Activated CD4-positive, CD25-positive, alpha-beta regulatory T cell treated with anti-CD3 and anti-CD28 coated beads, Interleukin-2, amount 50 U/mL, for 16 hours (primary cell): Measurements from ENCODE around the gene SCFD2.
"Not testable (repeated sequence)": the region's sequence is repeated elsewhere in the genome, so short reads cannot be mapped to it uniquely, and the experiment has no call there.

ENCODE experiments used
- DNase-seq: peaks from one replicate; pipeline ENCODE4 v3.0.0-alpha.2; 2020; ENCODE audit warnings: low read depth, low spot score

Gene SCFD2

DNA sequence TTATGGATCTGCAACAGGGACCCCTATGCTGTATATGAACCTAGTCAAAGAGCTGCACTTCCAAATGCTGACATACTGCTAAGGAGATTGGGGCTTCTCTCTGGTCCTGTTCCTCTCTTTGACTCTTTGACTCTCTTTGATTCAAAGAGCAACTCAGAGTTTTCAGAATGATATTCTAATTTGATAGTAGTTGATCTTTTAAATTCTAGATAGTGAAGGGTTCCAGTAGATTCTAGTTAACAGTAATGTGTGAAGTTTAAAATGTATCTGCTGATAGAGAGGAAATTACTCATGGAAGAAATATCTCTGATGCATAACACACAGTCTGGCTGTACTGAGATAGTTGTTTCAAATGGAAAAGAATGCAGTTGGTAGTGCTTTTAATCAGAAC is 264.7 kb downstream of the SCFD2 start:
- no peak for DNase-seq

DNA sequence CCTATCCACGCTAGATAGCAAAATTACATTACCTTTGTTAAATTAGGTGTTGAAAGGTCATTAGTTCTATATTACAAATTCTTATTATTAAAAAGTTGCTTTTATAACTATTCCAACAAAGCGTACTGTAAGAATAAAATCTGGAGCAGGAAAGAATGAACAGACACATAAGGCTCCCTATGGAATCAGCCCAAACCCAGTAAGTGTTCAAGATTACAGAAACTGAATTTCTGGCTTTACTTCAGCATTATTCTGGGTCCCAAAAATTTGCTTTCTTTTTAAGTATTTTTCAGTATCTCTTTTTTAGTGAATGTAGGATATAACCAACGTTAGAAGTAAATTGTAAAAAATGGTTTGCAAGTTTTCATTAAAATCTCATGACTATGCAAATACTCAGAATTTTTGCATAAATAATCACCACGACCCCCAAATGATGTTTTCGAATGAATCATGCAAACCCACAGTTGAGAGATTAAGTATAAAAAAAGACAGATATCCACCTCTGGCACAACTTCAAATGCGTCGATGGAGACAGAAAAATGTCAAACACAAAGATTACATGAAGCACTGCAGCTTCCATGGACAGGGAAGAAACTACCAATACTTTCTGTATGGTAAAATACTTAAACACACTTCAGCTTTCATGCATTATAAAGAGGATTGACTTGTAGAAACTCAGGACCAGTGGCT is 265.2 kb downstream of the SCFD2 start:
- no peak for DNase-seq

DNA sequence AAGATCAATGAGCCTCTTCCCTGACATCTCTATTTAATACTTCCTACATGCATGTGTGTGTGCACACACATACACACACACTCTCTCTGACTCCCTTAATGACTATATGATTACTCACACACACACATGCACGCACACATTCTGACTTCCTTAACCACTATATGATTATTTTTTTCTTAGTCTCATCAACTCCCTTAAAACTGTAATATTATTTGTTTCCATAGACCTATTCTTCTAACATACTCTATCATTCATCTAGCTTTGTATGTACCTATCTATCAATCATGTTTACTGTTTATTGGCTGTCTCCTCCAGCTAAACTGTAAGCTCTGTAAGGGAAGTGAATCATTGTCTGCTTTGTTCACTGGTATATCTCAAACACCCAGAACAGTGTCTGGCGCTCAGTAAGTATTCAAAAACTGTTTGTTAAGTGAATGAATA is 267.2 kb downstream of the SCFD2 start:
- DNase-seq = no peak

DNA sequence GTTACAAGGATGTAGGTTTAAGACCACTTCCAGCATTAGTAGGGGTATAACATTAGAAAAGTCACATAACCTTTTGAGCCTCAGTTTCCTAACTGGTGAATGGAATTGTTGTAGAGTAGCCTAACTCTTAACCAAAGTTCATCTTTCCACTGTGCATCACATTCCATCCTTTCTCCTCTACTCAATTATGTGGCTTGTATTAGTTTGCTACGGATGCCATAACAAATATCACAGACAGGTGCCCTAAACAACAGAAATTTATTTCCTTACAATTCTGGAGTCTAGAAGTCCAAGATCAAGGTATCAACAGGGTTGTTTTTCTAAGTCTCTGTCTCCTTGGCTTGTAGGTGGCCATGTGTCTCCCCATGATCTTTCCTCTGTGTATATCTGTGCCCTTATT is 271.8 kb downstream of the SCFD2 start:
- no peak for DNase-seq

DNA sequence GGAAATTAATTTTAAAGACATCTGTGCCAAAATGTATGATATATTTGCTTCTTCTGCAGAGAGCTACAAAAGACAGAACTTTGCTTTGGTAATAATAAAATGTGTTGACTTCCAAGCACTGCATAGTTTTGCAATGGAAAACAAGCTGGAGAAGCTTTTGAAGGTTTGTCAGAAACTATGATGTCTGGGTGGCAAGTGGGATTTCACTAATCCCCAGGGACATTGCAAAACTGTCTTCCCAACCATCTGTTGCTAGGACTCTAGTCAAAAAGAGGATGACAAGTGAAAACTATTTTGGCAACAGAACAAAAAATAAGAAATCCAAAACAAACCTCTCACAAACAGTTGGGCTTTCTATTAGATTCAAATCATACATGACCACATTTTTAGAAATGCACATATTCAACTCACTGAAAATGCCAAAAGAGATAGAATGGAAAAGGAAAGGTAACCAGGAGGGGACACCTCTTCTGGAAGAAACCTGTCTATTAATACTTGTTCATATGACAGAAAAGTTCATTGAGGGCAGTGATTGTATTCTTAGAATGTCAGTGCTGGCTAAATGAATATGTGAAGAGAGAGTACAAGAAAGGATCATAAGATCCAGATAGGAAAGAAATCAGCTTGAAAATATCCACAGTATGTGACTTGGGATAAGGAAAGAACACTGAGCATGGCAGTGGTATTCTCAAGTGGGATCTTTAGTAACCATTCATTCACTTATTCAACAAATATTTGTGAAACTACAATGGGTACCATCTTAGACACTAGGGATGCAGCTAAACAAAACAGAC is 275.7 kb downstream of the SCFD2 start:
- no peak for DNase-seq

DNA sequence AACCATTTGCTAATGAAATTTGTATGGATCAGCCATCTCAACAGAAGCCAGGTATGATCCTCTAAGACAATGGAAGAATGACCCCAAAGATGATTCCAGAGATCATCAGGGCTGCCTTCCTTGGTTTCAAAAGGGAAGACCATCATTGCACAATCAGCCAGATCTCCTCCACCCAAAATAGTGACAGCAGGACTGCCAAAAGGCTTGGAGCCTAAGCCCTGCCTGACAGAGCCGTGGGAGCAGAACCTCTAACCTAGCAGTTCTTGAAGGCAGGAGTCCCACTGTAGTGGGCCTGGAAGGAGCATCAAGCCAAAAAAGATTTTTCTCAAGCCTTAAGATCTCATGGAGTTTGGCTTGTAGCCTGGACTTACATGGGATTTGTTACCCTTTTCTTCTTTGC is 277.7 kb downstream of the SCFD2 start:
- DNase-seq = no peak

DNA sequence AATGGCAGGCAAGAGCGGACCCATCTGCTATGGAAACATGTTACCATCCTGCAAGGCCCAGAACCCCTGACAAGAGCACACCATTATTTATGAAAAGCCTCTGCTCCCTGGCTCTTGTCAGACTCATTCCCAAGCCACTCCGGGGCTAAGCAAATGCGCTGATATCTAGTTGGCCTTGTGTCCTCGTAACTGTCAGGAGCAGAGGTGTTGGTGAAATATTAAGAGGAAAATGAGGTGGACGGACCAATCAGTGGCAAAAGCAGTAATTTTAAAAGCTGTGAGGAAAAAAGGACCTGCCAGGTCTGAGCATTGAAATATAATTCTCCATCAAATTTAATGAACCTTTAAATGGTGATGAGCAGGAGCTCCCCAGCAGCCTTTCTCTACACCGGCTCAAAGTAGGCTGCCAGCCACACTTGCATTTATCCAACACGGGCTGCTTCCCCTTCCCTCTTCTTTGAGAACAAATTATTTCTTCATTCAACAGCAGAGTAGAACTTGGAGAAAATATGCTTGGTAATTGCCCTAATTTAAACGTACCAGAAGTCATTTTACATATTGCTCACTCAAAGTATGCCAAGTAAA is 289.4 kb downstream of the SCFD2 start:
- no peak for DNase-seq

DNA sequence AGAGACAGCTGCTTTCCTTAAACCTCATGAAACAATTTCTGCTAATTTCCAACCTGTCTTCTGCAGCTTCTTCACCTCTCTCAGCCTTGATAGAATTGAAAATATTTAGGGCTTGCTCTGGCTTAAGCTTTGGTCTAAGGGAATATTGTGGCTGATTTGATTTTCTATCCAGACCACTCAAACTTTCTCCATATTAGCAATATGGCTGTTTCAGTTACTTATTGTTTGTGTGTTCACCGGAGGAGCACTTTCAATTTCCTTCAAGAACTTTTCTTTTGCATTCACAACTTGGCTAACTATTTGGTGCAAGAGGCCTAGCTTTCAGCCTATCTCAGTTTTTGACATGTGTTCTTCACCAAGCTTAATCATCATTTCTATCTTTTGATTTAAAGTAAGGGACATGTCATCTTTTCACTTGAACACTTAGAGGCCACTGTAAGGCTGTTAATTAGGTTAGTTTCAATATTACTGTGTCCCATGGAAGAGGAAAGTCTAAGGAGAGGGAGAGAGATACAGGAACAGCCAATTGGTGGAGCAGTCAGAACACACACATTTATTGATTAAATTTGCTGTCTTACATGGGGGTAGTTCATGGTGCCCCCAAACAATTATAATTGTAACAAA is 290.6 kb downstream of the SCFD2 start:
- no peak for DNase-seq

DNA sequence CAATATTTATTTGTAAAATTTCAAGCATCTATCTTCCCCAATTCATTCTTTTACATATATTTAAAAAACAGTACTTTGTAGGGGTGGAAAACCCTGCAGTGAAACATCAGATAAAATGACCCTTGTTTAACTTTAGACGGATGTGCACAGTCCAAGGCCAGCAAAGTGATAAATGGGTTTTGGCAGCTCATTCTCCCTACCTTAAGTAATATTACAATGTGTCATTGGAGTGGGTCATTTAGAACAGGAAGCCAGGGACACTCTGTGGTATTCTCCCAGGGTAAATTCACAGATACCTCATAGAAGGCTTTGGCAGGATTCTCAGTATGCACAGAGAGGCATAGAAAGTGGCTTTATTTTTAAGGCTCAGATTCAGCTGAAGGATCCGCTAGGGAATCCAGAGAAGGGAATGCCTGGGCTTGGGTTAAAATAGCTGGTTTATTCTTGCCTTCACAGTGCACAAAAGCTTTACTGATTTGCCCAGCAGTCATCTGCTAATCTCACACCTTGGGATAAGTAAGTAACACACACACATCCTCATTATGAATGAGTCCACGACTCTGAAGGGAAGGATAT is 297.0 kb downstream of the SCFD2 start:
- DNase-seq = no peak

DNA sequence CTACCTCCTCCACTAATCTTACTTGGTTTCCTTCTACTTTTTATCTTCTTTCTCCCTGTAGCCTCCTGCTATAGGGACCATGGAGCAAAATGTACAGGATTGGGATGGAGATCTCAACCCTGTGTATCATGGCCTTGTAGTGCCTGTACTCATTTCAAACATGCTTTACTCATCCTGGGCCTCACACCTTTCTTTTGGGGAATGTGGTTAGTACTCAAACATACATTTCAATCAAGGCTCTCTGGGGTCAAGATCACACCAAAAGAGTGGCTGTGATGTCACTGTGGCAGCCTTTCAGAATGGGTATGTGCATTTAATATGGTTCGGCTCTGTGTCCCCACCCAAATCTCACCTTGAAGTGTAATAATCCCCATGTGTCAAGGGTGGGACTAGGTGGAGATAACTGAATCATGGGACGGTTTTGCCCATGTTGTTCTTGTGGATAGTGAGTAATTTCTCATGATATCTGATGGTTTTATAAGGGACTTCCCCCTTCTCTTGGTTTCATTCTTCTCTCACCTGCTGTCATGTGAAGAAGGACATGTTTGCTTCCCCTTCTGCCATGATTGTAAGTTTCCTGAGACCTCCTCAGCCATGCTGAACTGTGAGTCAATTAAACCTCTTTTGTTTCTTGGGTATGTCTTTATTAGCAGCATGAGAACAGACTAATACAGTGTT is 298.6 kb downstream of the SCFD2 start:
- DNase-seq = no peak

DNA sequence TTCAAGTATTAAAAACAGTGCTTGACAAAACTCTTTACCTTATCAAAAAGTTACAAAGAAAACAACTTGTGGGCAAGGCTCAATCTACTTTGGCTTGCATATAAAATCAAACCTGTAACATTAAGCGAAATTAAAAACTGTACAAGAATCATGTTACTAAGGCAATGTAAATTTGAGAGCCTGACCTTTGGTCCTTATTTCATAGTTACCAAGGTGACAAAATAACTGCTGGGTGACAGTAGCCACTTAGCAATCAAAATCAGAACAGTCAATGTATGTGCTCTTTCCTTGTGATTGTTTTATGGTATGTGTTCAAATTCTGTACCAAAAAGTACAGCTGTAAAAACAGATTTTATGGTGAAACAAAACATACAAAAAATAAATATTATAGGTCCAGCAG is 299.7 kb downstream of the SCFD2 start:
- DNase-seq = no peak

DNA sequence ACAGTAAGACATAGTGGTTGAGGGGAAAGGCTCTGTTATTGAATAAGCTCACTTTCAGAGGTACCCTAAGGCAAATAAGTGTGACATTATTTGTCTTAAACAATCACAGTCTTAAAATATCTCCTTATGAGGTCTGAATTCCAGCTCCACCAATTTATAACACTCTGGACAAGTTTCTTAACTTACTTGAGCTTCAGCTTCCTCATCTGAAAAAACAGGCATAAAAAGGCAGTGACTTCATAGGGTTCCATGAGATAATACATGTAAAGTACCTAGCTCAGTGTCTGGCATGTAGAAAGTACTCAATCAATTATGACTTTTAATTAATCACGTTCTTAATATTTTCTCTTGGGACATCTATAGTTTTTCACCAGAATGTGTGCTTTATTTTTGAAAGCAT is 301.3 kb downstream of the SCFD2 start:
- no peak for DNase-seq

DNA sequence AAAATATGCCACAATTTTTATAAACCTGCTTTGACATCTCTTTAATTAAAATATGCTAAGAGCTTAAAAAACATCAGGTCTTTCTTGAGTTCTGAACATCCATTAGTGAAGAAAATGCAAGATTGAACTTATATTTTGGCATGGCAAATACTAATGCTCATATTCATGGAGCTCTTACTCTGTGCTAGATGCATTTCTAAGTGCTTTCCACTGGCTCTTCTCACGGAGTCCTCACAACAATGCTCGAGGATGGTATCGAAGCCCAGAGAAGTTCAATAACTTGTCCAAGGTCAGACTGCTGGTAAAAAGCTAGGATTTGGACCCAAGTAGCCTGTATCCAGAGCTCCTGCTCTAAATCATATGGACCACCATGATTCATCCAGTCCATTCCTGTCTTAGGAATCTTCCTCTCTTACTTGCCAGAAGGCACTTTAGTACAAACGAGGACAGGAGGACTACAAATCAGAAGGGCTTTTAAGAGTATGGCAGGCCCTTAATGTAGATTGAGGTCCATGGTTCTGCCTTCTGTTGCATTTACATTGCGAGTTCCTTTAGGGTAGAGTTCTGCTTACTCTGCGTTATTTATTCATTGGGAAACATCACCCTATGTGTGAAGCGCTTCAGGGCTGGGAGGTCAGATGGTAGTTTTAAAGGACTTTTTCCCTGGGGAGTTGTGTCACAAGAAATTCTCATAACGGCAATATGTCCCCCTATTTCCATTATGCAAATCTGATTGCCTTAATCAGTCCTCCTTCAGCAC is 304.6 kb downstream of the SCFD2 start:
- DNase-seq = no peak

DNA sequence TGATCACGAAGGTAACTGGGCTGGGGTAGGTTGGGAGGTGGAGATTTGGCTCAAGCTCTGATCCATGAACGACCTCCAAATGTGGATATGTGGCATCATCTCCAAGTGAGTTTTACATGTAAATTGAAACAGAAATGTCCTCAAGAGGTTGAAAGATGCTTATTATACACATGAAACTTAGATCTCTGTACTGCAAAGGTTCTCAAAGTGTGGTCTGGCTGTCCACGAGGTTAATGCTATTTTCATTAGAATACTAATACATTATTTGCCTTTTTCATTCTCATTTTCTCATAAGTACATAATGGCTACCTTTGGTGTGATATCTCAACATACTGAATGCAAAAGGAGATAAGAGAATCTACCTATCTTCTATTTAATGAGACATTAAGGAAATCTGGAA is 305.6 kb downstream of the SCFD2 start:
- DNase-seq = no peak

DNA sequence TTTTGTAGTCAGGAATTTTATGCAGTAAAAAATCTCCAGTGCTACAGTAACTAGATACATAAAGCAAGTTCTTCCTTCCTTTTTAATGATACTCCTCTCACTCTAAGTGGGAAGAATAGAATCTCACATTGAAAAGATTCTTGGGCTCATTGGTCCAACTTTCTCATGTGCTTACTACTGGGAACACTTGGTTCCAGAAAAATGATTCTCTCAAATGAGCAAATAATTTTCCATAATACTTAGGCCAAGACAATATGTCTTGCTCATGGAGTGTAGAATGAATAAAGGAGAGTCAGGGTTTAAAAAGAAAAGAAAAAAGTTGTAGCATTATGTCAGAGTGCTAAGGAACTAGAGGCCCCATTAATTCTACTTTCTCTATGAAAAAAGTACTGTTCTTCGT is 306.0 kb downstream of the SCFD2 start:
- DNase-seq = no peak

DNA sequence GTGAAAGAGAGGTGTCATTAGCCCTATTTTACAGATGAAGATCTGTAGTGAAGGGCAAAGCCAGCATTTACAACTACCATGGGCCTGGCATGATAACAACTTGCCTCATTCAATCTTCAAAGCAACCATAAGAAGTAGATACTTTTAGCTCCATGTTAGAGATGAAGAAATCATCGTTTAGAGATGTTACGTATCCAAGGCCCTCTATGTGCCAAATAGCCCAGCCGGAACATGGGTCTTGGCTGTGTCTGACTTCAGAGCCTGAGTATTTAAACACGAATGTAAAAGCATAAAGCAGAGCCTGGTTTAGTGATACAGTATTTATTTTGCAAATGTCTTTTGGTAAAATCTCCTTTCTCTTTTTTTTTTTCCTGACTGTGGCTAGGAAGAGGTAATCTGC is 306.6 kb downstream of the SCFD2 start:
- no peak for DNase-seq

DNA sequence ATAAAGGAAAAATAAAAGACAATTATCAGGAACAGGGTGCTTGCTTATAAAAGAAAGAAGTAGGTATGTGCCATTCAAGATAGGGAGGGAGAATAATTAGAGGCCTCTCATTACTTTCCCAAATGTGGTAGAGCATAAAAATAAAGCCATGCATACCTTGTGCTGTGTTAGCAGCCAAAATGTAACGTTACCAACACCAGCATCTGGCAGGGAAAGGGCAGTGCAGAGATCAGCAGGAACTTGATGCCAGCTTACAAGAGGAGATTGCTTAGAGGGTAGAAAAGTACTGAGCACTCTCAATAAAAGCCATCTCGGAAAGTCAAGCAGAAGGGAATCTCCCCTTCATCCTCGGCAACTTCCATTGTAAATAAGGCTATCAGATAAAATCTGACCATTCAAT is 308.2 kb downstream of the SCFD2 start:
- no peak for DNase-seq

DNA sequence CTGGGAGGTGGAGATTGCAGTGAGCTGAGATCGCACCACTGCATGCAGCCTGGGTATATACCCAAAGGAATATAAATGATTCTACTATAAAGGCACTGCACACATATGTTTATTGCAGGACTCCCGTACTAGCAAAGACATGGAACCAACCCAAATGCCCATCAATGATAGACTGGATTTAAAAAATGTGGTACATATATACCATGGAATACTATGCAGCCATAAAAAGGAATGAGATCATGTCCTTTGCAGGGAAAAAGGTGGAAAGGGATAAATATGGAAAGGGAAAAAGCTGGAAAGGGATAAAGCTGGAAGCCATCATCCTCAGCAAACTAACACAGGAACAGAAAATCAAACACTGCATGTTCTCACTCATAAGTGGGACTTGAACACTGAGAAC is 308.8 kb downstream of the SCFD2 start:
- not testable (repeated sequence) for DNase-seq

DNA sequence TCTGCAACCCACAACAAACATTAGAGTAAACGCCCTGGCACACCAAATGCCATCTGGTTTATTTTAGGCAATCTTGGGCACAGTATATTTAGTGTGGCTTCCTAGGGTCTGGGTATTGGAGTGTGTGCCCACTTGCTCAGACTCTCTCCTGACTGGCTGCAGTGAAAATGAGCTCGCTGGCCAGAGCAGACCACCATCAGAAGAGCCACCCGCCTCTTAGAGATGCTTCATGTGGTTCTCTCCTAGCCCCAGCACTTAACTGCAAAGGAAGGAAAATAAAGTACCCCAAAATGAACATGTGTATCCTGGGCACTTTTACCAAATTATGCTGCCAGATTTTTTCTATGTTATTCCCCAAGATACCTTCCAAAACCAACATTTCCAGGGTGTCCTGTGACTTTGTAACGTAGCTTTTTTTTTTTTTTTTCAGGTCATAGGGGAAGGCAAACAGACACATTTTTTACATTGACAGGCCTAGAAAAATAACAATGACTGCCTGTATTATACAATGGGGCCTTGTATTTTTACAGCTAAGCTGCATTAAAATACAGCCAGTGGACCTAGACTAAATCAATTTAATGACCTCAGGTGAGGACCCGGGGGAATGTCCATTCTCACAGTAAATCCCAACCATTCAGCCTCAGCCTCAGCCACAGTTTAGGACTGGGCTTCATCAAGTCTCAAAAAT is 310.0 kb downstream of the SCFD2 start:
- no peak for DNase-seq

DNA sequence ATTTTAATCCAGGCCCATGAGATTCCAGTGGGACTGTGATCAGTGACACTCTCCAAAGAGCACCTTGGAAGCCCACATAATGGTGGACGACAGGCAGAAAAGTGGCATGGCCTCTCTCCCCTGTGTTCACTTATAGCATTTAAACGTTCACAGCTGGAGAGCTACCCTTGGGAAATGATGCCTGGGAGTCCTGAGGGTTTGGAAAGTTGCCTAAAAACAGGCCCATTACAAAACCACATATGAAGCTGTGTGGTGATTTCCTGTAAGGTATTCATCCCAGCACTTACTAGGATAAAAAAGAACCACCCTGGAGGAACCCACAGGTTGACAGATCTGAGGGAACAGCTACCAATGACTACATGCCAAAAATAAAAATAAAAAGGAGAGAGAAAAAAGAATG is 310.6 kb downstream of the SCFD2 start:
- no peak for DNase-seq
